ENCODE data around the gene IFIT2.

DNA sequence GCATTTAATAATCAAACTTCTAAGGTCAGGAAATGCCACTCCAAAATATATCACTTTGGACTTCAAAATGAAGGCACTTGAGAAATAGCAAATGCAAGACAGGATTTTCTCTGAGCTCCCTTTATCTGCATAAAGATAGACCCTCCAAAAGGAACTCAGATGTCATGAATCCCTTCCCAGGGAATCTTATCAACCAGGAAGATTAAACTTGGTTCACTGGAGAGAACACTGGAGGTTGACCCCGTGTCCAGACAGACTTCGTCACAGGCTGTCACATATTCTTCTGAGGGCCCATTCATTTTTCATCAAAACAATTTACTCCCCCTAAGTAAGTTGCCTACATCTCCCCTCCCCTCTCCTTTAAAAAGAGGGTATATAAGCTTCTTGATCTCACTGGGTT is 47.1 kb downstream of the IFIT2 start:
- TF ChIP-seq, protein P1, sequence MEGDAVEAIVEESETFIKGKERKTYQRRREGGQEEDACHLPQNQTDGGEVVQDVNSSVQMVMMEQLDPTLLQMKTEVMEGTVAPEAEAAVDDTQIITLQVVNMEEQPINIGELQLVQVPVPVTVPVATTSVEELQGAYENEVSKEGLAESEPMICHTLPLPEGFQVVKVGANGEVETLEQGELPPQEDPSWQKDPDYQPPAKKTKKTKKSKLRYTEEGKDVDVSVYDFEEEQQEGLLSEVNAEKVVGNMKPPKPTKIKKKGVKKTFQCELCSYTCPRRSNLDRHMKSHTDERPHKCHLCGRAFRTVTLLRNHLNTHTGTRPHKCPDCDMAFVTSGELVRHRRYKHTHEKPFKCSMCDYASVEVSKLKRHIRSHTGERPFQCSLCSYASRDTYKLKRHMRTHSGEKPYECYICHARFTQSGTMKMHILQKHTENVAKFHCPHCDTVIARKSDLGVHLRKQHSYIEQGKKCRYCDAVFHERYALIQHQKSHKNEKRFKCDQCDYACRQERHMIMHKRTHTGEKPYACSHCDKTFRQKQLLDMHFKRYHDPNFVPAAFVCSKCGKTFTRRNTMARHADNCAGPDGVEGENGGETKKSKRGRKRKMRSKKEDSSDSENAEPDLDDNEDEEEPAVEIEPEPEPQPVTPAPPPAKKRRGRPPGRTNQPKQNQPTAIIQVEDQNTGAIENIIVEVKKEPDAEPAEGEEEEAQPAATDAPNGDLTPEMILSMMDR (IDR thresholded peaks at IDR 0.05; ENCODE audit: low read depth, low read length), result no peak
- TF ChIP-seq, protein P2, sequence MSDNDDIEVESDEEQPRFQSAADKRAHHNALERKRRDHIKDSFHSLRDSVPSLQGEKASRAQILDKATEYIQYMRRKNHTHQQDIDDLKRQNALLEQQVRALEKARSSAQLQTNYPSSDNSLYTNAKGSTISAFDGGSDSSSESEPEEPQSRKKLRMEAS (IDR thresholded peaks at IDR 0.05; ENCODE audit: low read depth, low read length), result no peak

All from NB4 (cell line).